T-cell (primary cell): ENCODE measurements around the gene HCAR2. TPM values are rescaled to one million over a fixed set of nuclear protein-coding genes. Genes with fewer than 3 reads are reported as not detected.

Experiments
- ATAC-seq, 4 experiments: fragments of 200-7000 bp in 3 of 4; fragments of 150-1000 bp in 1 of 4; cut with Tn5 transposase; replicated peaks in 1 of 4; 1 replicate in 3 of 4; 2 replicates in 1 of 4; pipeline ENCODE4 v1.10.0; 2021; ENCODE audit warnings: moderate library complexity in 3 of 4, mild to moderate bottlenecking in 2 of 4, moderate number of reproducible peaks in 1 of 4
- CTCF ChIA-PET, 2 donors: fragments of 300-600 bp; sonication (Branson Sonifier 250); formaldehyde crosslinking; loops; one replicate each; lab custom pipeline; 2022; ENCODE audit warnings: antibody characterized with exemption in 2 of 2; lab: Charles Lee
- POLR2A ChIA-PET, 2 donors: fragments of 300-600 bp; sonication (Branson Sonifier 250); formaldehyde crosslinking; loops; one replicate each; lab custom pipeline; 2022; ENCODE audit warnings: antibody characterized with exemption in 2 of 2; lab: Charles Lee
- DNase-seq, 35 experiments: peaks; one replicate each; pipeline versions ENCODE4 v3.0.0 to v3.0.0-alpha.2; 2013 to 2023
- H3K27ac ChIP-seq: one replicate; pipeline ENCODE4 v1.5.1; 2013; ENCODE audit warnings: low read length
- H3K27me3 ChIP-seq, 2 experiments: replicated peaks in 1 of 2; 1 replicate in 1 of 2; 2 replicates in 1 of 2; pipeline versions ENCODE4 v1.6.1 to v1.7.0; 2013; ENCODE audit warnings: low read length in 1 of 2, mixed read lengths in 1 of 2; ENCODE audit not compliant: control insufficient read depth in 2 of 2, insufficient read depth in 2 of 2; ENCODE audit errors: extremely low read depth in 1 of 2
- H3K36me3 ChIP-seq, 2 donors: 1 replicate in 1 of 2; 2 replicates in 1 of 2; pipeline versions ENCODE4 v1.6.1 to v1.7.0; 2013; ENCODE audit warnings: low read length in 1 of 2; ENCODE audit not compliant: control insufficient read depth in 2 of 2, insufficient read depth in 1 of 2; ENCODE audit errors: extremely low read depth in 1 of 2
- H3K4me1 ChIP-seq, 2 experiments: 1 replicate in 1 of 2; 2 replicates in 1 of 2; pipeline versions ENCODE4 v1.6.1 to v1.7.0; 2013; ENCODE audit warnings: low read length in 2 of 2, mixed read lengths in 1 of 2; ENCODE audit not compliant: insufficient read depth in 2 of 2, control insufficient read depth in 1 of 2; ENCODE audit errors: extremely low read depth in 1 of 2
- H3K4me3 ChIP-seq, 2 donors: 1 replicate in 1 of 2; 2 replicates in 1 of 2; pipeline versions ENCODE4 v1.5.1 to v1.7.0; 2013; ENCODE audit warnings: mild to moderate bottlenecking in 2 of 2, low read length in 1 of 2, moderate library complexity in 1 of 2; ENCODE audit not compliant: control insufficient read depth in 1 of 2; ENCODE audit errors: extremely low read depth in 1 of 2
- H3K9me3 ChIP-seq: 2 replicates; pipeline ENCODE4 v1.7.0; 2013
- H3K27ac Mint-ChIP-seq, 2 donors: one replicate each; pipeline ENCODE4 v1.8.0; 2020 to 2021; ENCODE audit warnings: mild to moderate bottlenecking in 2 of 2, mixed read lengths in 2 of 2
- H3K27me3 Mint-ChIP-seq, 2 donors: one replicate each; pipeline ENCODE4 v1.8.0; 2021 to 2022; ENCODE audit warnings: mixed read lengths in 2 of 2
- H3K36me3 Mint-ChIP-seq: one replicate; pipeline ENCODE4 v1.8.0; 2021; ENCODE audit warnings: mixed read lengths
- H3K4me1 Mint-ChIP-seq, 3 donors: one replicate each; pipeline ENCODE4 v1.8.0; 2020 to 2022; ENCODE audit warnings: mixed read lengths in 3 of 3, mild to moderate bottlenecking in 1 of 3
- H3K4me3 Mint-ChIP-seq, 3 donors: one replicate each; pipeline ENCODE4 v1.8.0; 2020 to 2022; ENCODE audit warnings: mild to moderate bottlenecking in 3 of 3, mixed read lengths in 3 of 3, moderate library complexity in 3 of 3
- H3K9me3 Mint-ChIP-seq, 3 donors: one replicate each; pipeline ENCODE4 v1.8.0; 2020 to 2022; ENCODE audit warnings: mixed read lengths in 3 of 3
- WGBS: methylation state at CpG from one replicate; pipeline ENCODE4 v1.1.5; 2013; ENCODE audit warnings: missing lambda C conversion rate; ENCODE audit not compliant: insufficient coverage; 5-methylcytosine and 5-hydroxymethylcytosine counted together
- total RNA-seq, 35 experiments: library from RNA in 6 of 35; stranded (reverse) in 6 of 35; fragments of 120-200 nt in 1 of 35; gene quantifications; one replicate each; pipeline versions ENCODE4 v1.2.1 to v1.2.4 and lab custom pipeline; 2013 to 2026

HCAR2 gene
- total RNA-seq, 5 donors from 2014 or later (not counting 1 experiment from before 2014, with no cell fraction given): 0.23 TPM; not detected in 4

DNA sequence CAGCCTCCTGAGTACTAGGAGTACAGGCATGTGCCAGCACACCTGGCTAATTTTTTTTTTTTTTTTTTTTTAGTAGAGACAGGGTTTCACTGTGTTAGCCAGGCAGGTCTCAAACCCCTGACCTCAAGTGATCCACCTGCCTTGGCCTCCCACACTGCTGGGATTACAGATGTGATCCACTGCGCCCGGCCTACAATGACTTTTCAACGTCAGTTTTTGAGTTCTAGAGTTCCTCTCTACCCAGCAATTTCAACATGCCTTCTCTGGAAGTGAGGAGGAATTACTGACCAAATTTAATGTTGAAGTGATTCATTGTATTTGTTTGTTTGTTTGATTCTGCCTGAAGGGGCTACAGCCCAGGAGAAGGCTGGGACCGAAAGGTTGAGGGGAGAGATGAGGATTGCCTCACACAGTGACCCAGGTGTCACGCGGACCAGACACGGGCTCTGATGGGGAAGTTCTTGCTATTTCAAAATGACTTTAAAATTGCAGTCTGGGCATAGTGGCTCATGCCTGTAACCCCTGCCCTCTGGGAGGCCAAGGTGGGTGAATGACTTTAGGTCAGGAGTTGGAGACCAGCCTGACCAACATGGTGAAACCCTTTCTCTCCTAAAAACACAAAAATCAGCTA, 40.9 kb upstream of the HCAR2 start:
- H3K4me1 Mint-ChIP-seq: no peaks in the 10 kb centered on the region
- DNase-seq (peak in 1 of 35 experiments; percentile 7), ATAC-seq (no peak)
- Histone ChIP-seq H3K36me3 (no peaks in the 10 kb centered on the region), H3K9me3 (no peaks in the 10 kb centered on the region), H3K4me3 (no peak overlapping the region), H3K27me3 (peaks cover 0 to 3% of the 10 kb centered on the region in 2 experiments), H3K4me1 (no peaks in the 10 kb centered on the region), H3K27ac (no peak overlapping the region)
- POLR2A ChIA-PET: no interaction called here
- H3K9me3 Mint-ChIP-seq: no peaks in the 10 kb centered on the region
- no peaks in the 10 kb centered on the region for H3K36me3 Mint-ChIP-seq
- H3K27ac Mint-ChIP-seq: no peak overlapping the region
- no peak overlapping the region for H3K4me3 Mint-ChIP-seq
- CTCF ChIA-PET: interaction anchor here in 1 of 2 donors (0.6 kb wide), 1 partner anchor 243 kb away, joined by 4 read pairs; no protein-coding TSS in a partner anchor
- WGBS: 85% methylated on average over 4 of the region's 7 CpGs
- no peaks in the 10 kb centered on the region for H3K27me3 Mint-ChIP-seq

DNA sequence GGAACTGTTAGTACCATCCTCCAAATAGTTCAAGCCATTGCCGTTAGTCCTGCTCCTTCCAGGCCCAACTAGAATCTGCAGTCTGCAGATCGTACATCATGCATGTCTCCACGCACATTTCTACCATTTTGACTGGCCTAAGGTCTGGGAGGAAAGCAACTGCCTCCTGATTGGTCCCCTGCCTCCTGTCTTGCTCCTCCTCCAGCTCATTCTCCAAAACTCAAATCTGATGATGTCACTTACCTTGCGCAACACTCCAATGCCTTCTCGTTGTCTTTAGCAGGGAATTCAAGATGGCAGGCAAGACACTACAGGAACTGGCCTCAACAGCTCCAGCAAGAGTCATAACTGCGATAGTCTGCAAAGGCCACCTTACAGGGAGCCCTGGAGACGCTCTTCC, 37.2 kb upstream of the HCAR2 start:
- 97% methylated on average over 6 of the region's 7 CpGs for WGBS
- no peaks in the 10 kb centered on the region for H3K4me1 ChIP-seq
- no peak for ATAC-seq
- no peak for DNase-seq
- H3K9me3 ChIP-seq: no peaks in the 10 kb centered on the region
- H3K4me3 ChIP-seq: no peak overlapping the region
- Mint-ChIP-seq H3K4me3 (no peak overlapping the region), H3K4me1 (peaks cover 0 to 2% (median 0%) of the 10 kb centered on the region in 3 donors), H3K27ac (no peak overlapping the region), H3K9me3 (no peaks in the 10 kb centered on the region), H3K27me3 (no peaks in the 10 kb centered on the region), H3K36me3 (no peaks in the 10 kb centered on the region)
- peaks cover 0 to 1% of the 10 kb centered on the region in 2 experiments for H3K27me3 ChIP-seq
- CTCF ChIA-PET: no interaction called here
- H3K27ac ChIP-seq: no peak overlapping the region
- no peaks in the 10 kb centered on the region for H3K36me3 ChIP-seq
- POLR2A ChIA-PET: interaction anchor here in 1 of 2 donors (0.6 kb wide), 1 partner anchor 461 kb away, joined by 3 read pairs; no protein-coding TSS in a partner anchor

DNA sequence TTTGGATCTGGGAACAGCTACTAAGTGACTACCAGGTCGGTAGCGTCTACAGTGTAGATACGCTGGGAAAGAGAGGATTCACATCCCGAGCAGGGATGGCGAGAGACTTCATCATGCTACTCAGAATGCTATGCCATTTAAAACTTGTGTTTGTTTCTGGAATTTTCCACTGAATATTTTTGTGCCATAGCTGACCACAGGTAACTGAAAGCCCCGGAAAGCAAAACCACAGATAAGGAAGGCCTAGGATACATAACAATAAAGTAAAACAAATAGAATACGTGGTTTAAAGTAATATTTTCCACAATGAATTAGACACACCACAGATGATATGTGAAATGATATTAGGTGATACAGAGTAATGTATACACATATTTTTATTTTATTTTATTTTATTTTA, 35.4 kb upstream of the HCAR2 start:
- H3K4me1 ChIP-seq: no peaks in the 10 kb centered on the region
- no peak overlapping the region for H3K27ac ChIP-seq
- H3K9me3 Mint-ChIP-seq: no peaks in the 10 kb centered on the region
- H3K36me3 Mint-ChIP-seq: no peaks in the 10 kb centered on the region
- no peak for ATAC-seq
- H3K4me3 Mint-ChIP-seq: no peak overlapping the region
- peaks cover 0 to 3% of the 10 kb centered on the region in 2 experiments for H3K27me3 ChIP-seq
- H3K4me3 ChIP-seq: no peak overlapping the region
- CTCF ChIA-PET: no interaction called here
- no peak for DNase-seq
- no peaks in the 10 kb centered on the region for H3K36me3 ChIP-seq
- H3K9me3 ChIP-seq: no peaks in the 10 kb centered on the region
- WGBS: 92% methylated on average over 4 of the region's 7 CpGs
- POLR2A ChIA-PET: no interaction called here
- no peak overlapping the region for H3K27ac Mint-ChIP-seq
- H3K4me1 Mint-ChIP-seq: peaks cover 3 to 6% (median 4%) of the 10 kb centered on the region in 3 donors
- H3K27me3 Mint-ChIP-seq: no peaks in the 10 kb centered on the region

DNA sequence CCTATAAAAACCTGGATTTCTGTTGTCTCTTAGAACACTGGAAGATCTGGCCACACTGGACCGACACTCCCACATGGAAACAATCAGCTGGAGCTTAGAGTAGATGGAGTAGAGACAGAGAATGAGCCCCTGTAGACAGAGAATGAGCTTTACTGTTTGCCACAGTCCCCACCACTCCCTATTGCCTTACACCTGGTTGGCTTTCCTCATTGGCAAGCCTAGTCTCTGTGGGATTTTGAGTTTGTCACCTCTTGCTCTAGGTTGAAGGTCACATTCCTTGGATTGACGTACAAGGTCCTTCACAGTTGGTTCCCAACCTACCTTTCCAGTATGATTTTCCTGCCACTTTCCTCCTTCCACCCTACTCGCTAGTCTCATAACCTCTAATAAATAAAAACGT, 29.5 kb upstream of the HCAR2 start:
- Mint-ChIP-seq H3K9me3 (no peaks in the 10 kb centered on the region), H3K27me3 (peaks cover 0 to 9% of the 10 kb centered on the region in 2 donors), H3K4me1 (peaks cover 35 to 41% (median 36%) of the 10 kb centered on the region in 3 donors), H3K27ac (peak overlapping the region in 1 of 2 donors; percentile 13), H3K36me3 (no peaks in the 10 kb centered on the region), H3K4me3 (peak overlapping the region in 1 of 3 donors; percentile 15)
- ChIA-PET CTCF (interaction anchor here in 1 of 2 donors (0.8 kb wide), 1 partner anchor 1255 kb away, joined by 3 read pairs; no protein-coding TSS in a partner anchor), POLR2A (interaction anchor here in 1 of 2 donors (0.6 kb wide), 1 partner anchor 30 kb away, joined by 4 read pairs; no protein-coding TSS in a partner anchor)
- WGBS: 93% methylated on average over 3 of the region's 4 CpGs
- Histone ChIP-seq H3K4me3 (no peak overlapping the region), H3K4me1 (peaks cover 7 to 26% of the 10 kb centered on the region in 2 experiments), H3K27me3 (peaks cover 0 to 25% of the 10 kb centered on the region in 2 experiments), H3K36me3 (no peaks in the 10 kb centered on the region), H3K9me3 (no peaks in the 10 kb centered on the region), H3K27ac (no peak overlapping the region)
- DNase-seq (no peak), ATAC-seq (no peak)

DNA sequence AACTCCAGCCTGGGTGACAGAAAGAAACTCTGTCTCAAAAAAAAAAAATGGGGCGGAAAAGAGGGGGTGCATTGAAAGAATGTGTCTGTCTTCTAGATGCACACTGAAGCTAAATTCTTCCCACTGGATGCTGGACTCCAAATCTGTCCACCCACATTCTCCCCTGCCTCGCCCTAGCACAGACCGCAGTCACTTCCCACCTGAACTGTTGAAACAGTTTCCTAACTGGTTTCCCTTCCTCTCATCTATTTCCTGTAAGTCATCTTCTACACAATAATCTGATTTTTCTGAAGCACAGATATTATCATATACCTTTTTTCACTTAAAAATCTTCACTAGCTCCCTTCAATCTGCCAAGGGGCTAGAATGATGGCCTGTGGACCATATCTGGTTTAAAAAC, 29.0 kb upstream of the HCAR2 start:
- 0% methylated on average over 2 of the region's 3 CpGs for WGBS
- ATAC-seq: peak in 3 of 4 experiments; percentile 26 to 58 (median 36)
- H3K4me3 Mint-ChIP-seq: peak overlapping the region in 1 of 3 donors; percentile 15
- H3K27me3 Mint-ChIP-seq: peaks cover 0 to 9% of the 10 kb centered on the region in 2 donors
- no peaks in the 10 kb centered on the region for H3K9me3 ChIP-seq
- no peaks in the 10 kb centered on the region for H3K36me3 ChIP-seq
- ChIA-PET CTCF (interaction anchor here in 1 of 2 donors (0.8 kb wide), 1 partner anchor 1255 kb away, joined by 3 read pairs; no protein-coding TSS in a partner anchor), POLR2A (no interaction called here)
- H3K27ac ChIP-seq: no peak overlapping the region
- no peak for DNase-seq
- H3K9me3 Mint-ChIP-seq: no peaks in the 10 kb centered on the region
- H3K4me1 Mint-ChIP-seq: peaks cover 35 to 41% (median 36%) of the 10 kb centered on the region in 3 donors
- H3K4me1 ChIP-seq: peaks cover 7 to 26% of the 10 kb centered on the region in 2 experiments
- H3K27me3 ChIP-seq: peaks cover 0 to 25% of the 10 kb centered on the region in 2 experiments
- H3K36me3 Mint-ChIP-seq: no peaks in the 10 kb centered on the region
- H3K4me3 ChIP-seq: no peak overlapping the region
- peak overlapping the region in 1 of 2 donors; percentile 13 for H3K27ac Mint-ChIP-seq

DNA sequence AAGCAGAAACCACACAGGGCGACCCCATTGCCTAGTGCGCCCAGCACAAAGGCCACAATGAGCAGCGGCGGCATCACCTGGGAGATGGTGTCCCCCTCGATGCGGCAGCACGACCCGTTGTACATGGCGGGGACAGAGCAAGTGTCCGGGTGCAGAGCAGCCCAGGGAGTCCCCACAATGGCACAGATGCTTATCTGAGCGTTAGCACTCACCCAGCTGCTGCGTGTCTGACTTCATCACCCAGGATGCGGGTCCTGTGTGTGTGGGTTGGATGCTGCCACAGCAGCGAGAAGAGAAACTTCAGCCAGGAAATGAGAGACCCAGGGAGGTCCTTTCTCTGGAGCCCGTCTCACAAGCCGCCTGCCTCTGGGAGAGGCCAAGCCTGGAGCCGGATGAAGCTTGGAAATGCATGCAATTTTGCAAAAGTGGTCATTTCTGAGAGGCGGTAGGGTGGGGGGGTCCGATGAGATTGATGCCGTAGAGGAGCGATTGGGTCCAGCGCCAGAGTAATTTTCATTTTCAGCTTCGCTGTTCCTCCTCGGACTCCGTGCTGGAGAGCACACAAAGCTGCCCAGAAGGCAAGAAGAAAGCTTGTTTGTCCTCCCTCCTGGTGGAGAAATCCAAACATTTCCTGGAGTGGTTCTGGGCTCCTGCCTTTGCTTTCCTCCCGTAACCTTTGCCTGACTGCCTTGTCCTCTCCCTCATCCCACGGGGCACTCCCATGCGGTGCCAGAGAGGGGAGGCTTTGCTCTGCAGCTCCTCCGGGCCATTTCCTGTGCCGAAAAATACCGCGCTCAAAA, 27.3 kb upstream of the HCAR2 start, which contains the start of gene HCAR1:
TSS of gene HCAR1 (minus strand) at position 630 of the 800 bp plus-strand sequence. CDS start at position 125, 505 bp downstream.
- Histone ChIP-seq H3K27me3 (peaks cover 0 to 25% of the 10 kb centered on the region in 2 experiments), H3K4me3 (no peak within 1 kb of the TSS), H3K36me3 (no peaks in the 10 kb centered on the region), H3K27ac (no peak within 1 kb of the TSS), H3K9me3 (no peaks in the 10 kb centered on the region), H3K4me1 (peaks cover 7 to 26% of the 10 kb centered on the region in 2 experiments)
- CTCF ChIA-PET: no interaction called here
- Mint-ChIP-seq H3K4me3 (peak within 1 kb of the TSS; percentile 17 to 56 (median 24)), H3K36me3 (no peaks in the 10 kb centered on the region), H3K4me1 (peaks cover 44 to 48% (median 46%) of the 10 kb centered on the region in 3 donors), H3K27me3 (peaks cover 0 to 9% of the 10 kb centered on the region in 2 donors), H3K9me3 (no peaks in the 10 kb centered on the region), H3K27ac (peak within 1 kb of the TSS in 1 of 2 donors; percentile 39)
- 36% methylated on average over 24 of the region's 32 CpGs for WGBS
- DNase-seq (peak in 28 of 35 experiments; percentile 4 to 44 (median 16)), ATAC-seq (peak; percentile 62 to 92 (median 77))
- POLR2A ChIA-PET: no interaction called here
